Stimulated activated effector memory CD8-positive, alpha-beta T cell treated with anti-CD3 and anti-CD28 coated beads, Interleukin-12 subunit alpha, Interleukin-12 subunit beta, amount 100 ng/mL, for 72 hours (primary cell): ENCODE measurements around the gene PAPPA2.
"Not testable (repeated sequence)": the region's sequence is repeated elsewhere in the genome, so short reads cannot be mapped to it uniquely, and the experiment has no call there.

ENCODE experiments used
- ATAC-seq: fragments of 150-1000 bp; cut with Tn5 transposase; 2 replicates; pipeline ENCODE4 v1.10.0; 2021
- DNase-seq, 2 donors: peaks; one replicate each; pipeline ENCODE4 v3.0.0; 2021 to 2022; ENCODE audit warnings: low spot score in 2 of 2
- H3K27ac Mint-ChIP-seq: one replicate; pipeline ENCODE4 v1.8.0; 2022; ENCODE audit warnings: mild to moderate bottlenecking, mixed read lengths
- H3K36me3 Mint-ChIP-seq: one replicate; pipeline ENCODE4 v1.8.0; 2022; ENCODE audit warnings: mild to moderate bottlenecking, mixed read lengths
- H3K4me1 Mint-ChIP-seq: one replicate; pipeline ENCODE4 v1.8.0; 2022; ENCODE audit warnings: mixed read lengths
- H3K4me3 Mint-ChIP-seq: one replicate; pipeline ENCODE4 v1.8.0; 2022; ENCODE audit warnings: mild to moderate bottlenecking, mixed read lengths
- H3K9me3 Mint-ChIP-seq: one replicate; pipeline ENCODE4 v1.8.0; 2022; ENCODE audit warnings: mixed read lengths

The PAPPA2 gene

DNA sequence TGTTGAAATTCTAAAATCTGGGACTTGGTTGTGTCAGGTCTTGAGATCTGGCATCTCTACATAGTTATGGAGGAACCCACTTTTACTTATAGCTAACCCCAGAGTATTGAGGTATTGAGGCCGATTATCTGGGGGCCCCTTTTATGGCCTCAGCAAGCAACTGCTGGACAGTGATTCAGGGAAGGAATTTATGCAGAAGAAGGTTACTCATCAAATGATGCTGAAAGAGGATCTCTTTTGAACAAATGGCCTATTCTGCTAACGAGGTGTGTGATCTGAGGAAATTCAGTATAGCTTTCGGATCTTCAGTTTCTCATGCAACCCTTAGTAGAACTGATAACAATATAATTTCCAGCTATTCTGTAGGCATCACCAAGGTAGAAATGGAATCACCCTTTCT, 239.9 kb downstream of the PAPPA2 start:
- ATAC-seq = no peak

DNA sequence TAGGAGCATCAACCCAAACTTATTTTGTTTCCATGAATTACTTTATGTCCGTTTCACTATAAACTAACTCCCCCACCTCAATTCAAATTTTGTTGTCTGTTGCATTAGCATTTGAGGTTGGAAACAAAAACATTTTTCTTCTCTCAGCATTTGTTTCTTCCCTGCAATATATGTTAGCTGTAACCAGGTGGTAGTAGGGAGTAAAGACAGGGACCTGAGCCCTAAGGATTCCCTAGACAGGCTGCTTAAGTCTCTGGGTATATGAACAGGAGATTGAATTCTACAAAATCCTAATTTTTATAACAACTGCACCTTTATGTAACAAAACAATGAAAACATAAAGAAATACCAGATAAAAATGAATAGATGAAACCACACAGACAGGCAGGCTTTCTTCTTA, 242.6 kb downstream of the PAPPA2 start:
- no peak for ATAC-seq
- DNase-seq = no peak
- H3K27ac Mint-ChIP-seq = no peak overlapping the region
- no peak overlapping the region for H3K4me3 Mint-ChIP-seq
- H3K36me3 Mint-ChIP-seq = no peaks in the 10 kb centered on the region
- no peaks in the 10 kb centered on the region for H3K4me1 Mint-ChIP-seq
- H3K9me3 Mint-ChIP-seq = no peaks in the 10 kb centered on the region

More for the DNA sequence above, 239.9 kb downstream of the PAPPA2 start:
- Mint-ChIP-seq H3K27ac (no peak overlapping the region), H3K4me3 (no peak overlapping the region), H3K4me1 (no peaks in the 10 kb centered on the region), H3K36me3 (no peaks in the 10 kb centered on the region), H3K9me3 (no peaks in the 10 kb centered on the region)
- DNase-seq = no peak

DNA sequence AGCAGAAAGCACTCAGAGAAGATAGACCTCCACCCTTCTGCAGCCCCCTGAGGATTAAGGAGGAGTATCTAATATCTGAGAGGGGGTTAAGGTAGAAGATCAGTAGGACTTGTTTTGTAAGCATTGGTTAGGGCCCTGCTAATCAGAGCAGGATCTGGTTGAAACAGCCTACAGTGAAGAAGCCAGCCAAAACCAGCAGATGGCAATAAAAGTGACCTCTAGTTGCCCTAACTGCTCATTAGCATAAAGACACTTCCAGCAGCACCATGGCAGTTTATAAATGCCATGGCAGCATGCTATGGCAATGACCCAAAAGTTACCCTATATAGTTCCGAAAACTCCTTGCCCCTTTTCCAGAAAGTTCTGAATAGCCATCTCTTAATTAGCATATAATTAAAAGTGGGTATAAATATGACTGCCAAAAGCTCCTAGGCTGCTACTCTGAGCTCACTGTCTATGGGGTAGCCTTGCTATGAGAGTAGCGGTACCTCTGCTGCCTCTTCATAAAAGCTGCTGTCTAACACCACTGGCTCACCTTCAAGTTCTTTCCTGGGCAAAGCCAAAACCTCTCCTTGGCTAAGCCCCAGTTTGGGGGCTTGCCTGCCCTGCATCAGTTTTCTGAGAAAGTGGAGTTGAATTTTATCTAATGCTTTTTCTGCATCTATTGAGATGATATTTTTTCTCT, 254.2 kb downstream of the PAPPA2 start:
- no peak overlapping the region for H3K4me3 Mint-ChIP-seq
- DNase-seq = no peak
- no peaks in the 10 kb centered on the region for H3K36me3 Mint-ChIP-seq
- H3K4me1 Mint-ChIP-seq = no peaks in the 10 kb centered on the region
- no peak overlapping the region for H3K27ac Mint-ChIP-seq
- H3K9me3 Mint-ChIP-seq = no peaks in the 10 kb centered on the region
- no peak for ATAC-seq

DNA sequence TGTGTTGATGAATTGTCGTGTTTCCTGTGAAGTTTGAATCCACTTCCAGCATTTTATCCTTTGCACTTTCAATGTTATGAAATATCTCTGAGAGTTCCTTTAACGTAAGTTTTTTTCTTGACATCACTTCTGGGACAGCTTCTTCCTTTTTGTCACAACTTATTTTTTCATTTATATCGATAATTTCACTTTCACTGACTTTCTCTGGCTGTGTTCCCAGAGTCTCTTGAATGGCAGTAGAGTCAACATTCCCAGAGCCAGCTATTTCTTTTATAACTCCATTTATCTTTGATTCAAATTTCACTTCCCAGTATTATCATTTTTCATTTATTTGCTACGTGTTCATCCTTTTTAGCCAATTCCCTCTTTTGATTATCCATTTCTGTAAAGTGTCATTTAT, 256.5 kb downstream of the PAPPA2 start:
- no peak for DNase-seq
- Mint-ChIP-seq H3K9me3 (no peaks in the 10 kb centered on the region), H3K27ac (no peak overlapping the region), H3K4me1 (no peaks in the 10 kb centered on the region), H3K4me3 (no peak overlapping the region), H3K36me3 (no peaks in the 10 kb centered on the region)
- ATAC-seq = no peak

DNA sequence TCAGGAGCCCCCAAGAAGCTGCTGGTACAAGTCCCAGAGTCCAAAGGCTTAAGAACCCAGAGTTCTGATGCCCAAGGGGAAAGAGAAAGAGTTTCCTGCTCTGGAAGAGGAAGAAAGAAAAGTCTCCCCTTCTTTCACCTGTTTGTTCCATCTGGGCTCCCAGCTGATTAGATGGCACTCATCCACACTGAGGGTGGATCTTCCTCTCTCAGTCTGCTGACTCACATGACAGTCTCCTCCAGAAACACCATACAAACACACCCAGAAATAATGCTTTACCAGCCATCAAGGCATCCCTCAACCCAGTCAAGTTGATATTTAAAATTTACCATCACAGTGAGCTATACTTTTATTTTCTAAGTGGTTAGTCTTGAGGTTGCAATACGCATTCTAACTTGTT, 257.9 kb downstream of the PAPPA2 start:
- no peak overlapping the region for H3K27ac Mint-ChIP-seq
- DNase-seq (no peak), ATAC-seq (no peak)
- H3K4me1 Mint-ChIP-seq = no peaks in the 10 kb centered on the region
- no peak overlapping the region for H3K4me3 Mint-ChIP-seq
- no peaks in the 10 kb centered on the region for H3K36me3 Mint-ChIP-seq
- no peaks in the 10 kb centered on the region for H3K9me3 Mint-ChIP-seq

DNA sequence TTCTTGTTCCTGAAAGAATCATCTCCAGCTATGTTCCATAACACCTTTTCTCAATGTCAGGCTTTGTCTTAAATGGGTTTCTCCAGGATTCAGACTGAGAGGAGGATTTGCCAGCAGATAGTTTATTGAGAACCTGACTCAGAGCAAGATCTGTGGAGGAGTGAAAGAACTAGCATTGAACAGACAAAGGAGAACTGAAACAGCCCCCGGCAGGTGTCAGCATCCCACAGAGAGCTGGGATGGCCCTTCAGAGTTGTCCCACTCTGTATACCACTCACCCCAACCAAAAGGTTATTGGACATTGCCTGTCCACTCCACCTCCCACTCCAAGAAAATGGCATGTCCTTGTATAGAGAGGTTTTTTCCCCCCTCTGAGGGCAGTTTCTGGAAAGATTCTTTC, 270.7 kb downstream of the PAPPA2 start:
- peaks cover 6% of the 10 kb centered on the region for H3K36me3 Mint-ChIP-seq
- DNase-seq (no peak), ATAC-seq (no peak)
- H3K4me1 Mint-ChIP-seq = no peaks in the 10 kb centered on the region
- H3K27ac Mint-ChIP-seq = no peak overlapping the region
- peaks cover 5% of the 10 kb centered on the region for H3K9me3 Mint-ChIP-seq
- H3K4me3 Mint-ChIP-seq = no peak overlapping the region

DNA sequence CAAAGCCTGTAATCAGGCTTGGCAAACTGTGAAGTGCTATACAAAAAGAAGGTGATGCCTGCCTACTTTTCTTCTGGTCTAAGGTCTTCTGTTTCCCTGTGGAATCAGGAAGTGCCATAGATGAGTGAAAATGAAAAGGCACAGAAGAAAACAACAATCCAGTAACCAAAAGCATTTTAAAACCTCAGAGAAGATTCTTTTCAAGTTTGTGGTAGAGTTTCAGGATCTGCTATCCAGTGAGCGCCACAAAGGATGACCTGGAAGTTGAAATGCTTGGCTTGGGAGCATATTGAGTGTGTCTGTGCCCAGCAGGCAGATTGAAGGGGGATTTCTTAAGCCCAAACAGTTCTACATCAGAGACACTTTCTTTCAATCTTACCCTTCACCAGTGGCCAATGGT, 272.2 kb downstream of the PAPPA2 start:
- peaks cover 5% of the 10 kb centered on the region for H3K9me3 Mint-ChIP-seq

DNA sequence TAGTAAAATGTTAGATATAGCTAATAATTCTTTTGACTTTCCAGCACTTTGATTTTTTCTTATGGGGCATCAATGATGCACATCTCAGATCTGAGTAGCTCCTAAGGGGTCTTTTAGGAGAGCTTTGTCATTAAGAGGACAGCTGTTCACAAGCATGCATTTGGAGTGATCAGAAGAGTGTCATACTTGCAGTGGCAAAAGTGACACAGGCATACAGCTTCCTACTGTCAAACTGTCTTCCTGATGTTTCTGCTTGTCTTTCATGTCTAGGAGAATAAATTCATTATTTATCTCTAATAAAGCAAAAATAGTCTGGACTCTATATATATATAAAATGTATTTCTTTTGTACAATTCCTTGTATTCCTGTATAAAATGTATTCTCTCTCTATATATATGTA, 273.0 kb downstream of the PAPPA2 start:
- no peak overlapping the region for H3K27ac Mint-ChIP-seq
- DNase-seq (no peak), ATAC-seq (no peak)
- no peak overlapping the region for H3K4me3 Mint-ChIP-seq
- H3K36me3 Mint-ChIP-seq = peaks cover 3% of the 10 kb centered on the region
- H3K9me3 Mint-ChIP-seq = peaks cover 2% of the 10 kb centered on the region
- no peaks in the 10 kb centered on the region for H3K4me1 Mint-ChIP-seq

More for the DNA sequence above, 272.2 kb downstream of the PAPPA2 start:
- Mint-ChIP-seq H3K27ac (no peak overlapping the region), H3K36me3 (peaks cover 6% of the 10 kb centered on the region), H3K4me3 (no peak overlapping the region), H3K4me1 (no peaks in the 10 kb centered on the region)
- ATAC-seq = no peak
- DNase-seq = no peak

DNA sequence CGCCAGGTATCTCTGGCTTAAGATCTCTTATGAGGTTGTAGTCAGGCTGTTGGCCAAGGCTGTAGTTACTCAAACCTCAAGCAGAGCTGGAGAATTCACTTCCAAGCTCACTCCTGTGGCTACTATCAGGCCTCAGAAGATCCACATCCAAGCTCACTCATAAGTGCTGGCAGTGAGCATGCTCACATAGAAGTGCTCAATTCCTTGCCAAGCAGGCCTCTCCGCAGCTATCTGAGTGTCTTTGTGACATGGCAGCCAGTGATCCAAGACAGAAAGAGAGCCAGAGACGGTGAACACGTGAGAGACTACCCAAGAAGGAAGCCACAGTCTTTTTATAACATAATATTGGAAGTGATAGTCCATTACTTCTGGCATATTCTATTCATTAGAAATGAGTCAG, 278.2 kb downstream of the PAPPA2 start:
- H3K9me3 Mint-ChIP-seq = no peaks in the 10 kb centered on the region
- H3K4me3 Mint-ChIP-seq = no peak overlapping the region
- ATAC-seq (no peak), DNase-seq (no peak)
- H3K36me3 Mint-ChIP-seq = no peaks in the 10 kb centered on the region
- no peak overlapping the region for H3K27ac Mint-ChIP-seq
- no peaks in the 10 kb centered on the region for H3K4me1 Mint-ChIP-seq

DNA sequence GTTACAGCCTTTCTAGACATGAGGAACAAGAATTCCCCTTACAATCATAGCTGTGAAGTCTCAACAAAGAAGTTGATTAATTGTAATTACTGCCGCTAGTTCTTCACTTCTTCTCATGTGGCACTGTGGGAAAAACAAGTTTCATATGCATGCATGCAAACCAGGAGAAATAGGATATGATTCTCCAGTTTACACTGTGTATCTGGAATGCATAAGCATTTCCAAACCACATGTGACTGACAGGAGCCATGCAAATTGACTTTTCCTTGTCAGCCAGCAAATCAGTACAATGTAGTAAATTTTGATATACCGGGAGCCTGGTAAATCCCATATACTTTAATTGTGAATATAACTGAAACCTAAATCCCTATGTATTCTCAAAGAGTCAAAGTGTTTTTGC, 279.3 kb downstream of the PAPPA2 start:
- no peak for ATAC-seq
- Mint-ChIP-seq H3K4me1 (no peaks in the 10 kb centered on the region), H3K9me3 (no peaks in the 10 kb centered on the region), H3K36me3 (no peaks in the 10 kb centered on the region), H3K4me3 (no peak overlapping the region), H3K27ac (no peak overlapping the region)
- no peak for DNase-seq

DNA sequence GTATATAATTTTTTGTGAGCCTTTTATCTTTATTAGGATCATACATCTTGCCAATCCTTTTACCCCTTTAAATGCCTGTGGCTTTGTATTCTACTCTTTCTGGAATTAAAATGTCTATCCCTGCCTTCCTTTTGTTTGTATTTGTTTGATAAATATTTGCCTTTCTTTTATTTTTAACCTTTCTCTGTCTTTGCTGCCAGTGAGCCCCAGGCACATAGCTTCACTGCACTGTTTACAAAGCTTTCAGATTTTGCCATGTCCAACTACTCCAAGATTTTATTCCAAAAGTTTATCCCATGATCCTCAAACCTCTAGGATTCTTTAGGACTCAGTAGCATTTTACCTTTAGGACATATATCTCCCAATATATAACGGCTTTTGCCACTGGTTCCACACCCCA, 281.2 kb downstream of the PAPPA2 start:
- ATAC-seq = no peak
- Mint-ChIP-seq H3K27ac (no peak overlapping the region), H3K4me1 (no peaks in the 10 kb centered on the region), H3K4me3 (no peak overlapping the region), H3K36me3 (no peaks in the 10 kb centered on the region), H3K9me3 (no peaks in the 10 kb centered on the region)
- DNase-seq = no peak

DNA sequence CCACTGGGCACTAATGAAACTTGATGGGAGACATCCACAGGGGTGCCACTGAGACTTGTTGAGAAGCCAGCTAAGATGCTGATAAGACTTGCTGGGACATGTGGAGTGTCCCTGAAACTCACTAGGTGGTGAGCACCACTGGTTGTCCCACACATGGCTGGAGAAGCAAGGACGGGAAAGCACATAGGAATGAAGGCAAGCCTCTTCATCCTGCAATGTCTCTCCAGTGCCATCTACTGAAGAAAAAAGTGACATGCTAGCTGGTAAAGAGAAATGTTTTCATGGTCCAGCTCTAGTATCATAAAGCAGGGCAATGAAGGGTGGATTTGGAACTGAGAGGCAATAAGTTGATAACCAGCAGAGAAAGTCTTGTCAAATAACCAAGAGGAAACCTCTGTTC, 283.0 kb downstream of the PAPPA2 start:
- H3K27ac Mint-ChIP-seq = no peak overlapping the region
- H3K4me3 Mint-ChIP-seq = no peak overlapping the region
- no peaks in the 10 kb centered on the region for H3K36me3 Mint-ChIP-seq
- no peaks in the 10 kb centered on the region for H3K9me3 Mint-ChIP-seq
- no peaks in the 10 kb centered on the region for H3K4me1 Mint-ChIP-seq
- no peak for ATAC-seq
- DNase-seq = no peak

DNA sequence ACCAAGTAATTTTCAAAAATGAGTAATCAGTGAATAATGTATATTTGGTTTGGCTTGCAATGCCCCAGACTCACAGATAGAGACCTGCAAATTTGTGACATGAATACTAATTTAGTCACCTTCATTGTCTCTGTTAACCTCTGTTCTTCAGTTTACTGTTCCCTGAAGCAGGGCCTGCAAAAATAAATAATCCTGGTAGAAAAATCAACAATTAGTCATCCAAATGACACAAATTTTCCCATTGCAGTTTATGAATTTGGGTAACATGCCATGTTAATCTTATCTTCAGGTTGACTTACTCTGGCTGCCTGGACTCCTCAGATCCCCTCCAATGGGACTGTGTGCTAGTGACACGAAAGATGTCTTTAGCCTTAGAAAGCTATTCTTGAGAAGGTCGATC, 289.5 kb downstream of the PAPPA2 start:
- no peak for DNase-seq
- ATAC-seq = no peak
- H3K27ac Mint-ChIP-seq = no peak overlapping the region
- no peak overlapping the region for H3K4me3 Mint-ChIP-seq
- no peaks in the 10 kb centered on the region for H3K4me1 Mint-ChIP-seq
- no peaks in the 10 kb centered on the region for H3K9me3 Mint-ChIP-seq
- H3K36me3 Mint-ChIP-seq = no peaks in the 10 kb centered on the region

DNA sequence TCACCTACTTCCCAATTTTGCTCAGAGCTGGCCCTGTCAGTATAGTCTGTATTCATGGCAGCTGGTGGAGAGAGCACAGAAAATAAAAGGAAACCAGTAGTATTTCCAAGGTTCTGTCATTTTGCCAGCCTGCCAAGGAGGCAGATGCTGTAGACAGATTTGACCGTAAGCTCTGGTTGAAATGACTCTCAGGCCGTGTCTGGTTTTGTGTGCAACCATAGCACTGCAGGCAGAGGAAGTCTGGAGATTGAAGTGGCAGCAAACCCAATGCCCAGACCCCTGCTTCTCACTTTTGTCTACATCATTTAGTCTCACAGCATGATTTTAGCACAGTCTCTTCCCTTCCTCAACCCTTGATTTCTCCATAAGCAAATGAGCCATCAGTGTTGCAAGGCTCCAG, 291.7 kb downstream of the PAPPA2 start:
- no peak for DNase-seq
- Mint-ChIP-seq H3K36me3 (no peaks in the 10 kb centered on the region), H3K9me3 (peaks cover 3% of the 10 kb centered on the region), H3K27ac (no peak overlapping the region), H3K4me1 (no peaks in the 10 kb centered on the region), H3K4me3 (no peak overlapping the region)
- no peak for ATAC-seq

DNA sequence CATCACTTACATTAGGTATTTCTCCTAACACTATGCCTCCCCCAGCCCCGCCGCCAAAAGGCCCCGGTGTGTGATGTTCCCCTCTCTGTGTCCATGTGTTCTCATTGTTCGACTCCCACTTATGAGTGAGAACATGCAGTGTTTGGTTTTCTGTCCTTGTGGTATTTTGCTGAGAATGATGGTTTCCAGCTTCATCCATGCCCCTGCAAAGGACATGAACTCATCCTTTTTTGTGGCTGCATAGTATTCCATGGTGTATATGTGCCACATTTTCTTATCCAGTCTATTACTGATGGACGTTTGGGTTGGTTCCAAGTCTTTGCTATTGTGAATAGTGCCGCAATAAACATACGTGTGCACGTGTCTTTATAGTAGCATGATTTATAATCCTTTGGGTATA, 293.8 kb downstream of the PAPPA2 start:
- H3K36me3 Mint-ChIP-seq = not testable (repeated sequence)

DNA sequence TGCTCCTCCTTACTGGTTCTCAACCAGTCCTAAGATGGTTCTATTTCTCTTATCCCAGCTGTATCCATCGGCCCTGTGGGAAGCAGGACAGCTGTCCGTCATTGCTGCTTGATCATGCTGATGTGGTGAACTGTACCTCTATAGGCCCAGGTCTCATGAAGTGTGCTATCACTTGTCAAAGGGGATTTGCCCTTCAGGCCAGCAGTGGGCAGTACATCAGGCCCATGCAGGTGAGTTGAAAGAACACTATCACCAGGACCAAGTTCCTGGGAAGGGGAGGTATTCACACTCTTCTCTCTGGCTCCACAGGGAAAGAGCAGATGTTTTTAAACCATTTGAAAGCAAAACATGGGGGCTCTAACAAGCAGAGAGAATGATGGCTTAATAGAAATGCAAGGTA, 302.6 kb downstream of the PAPPA2 start:
- H3K4me1 Mint-ChIP-seq = no peaks in the 10 kb centered on the region
- no peaks in the 10 kb centered on the region for H3K36me3 Mint-ChIP-seq
- no peak for DNase-seq
- ATAC-seq = no peak
- no peaks in the 10 kb centered on the region for H3K9me3 Mint-ChIP-seq
- H3K4me3 Mint-ChIP-seq = no peak overlapping the region
- H3K27ac Mint-ChIP-seq = no peak overlapping the region

More for the DNA sequence above, 293.8 kb downstream of the PAPPA2 start:
- not testable (repeated sequence) for DNase-seq, H3K9me3 Mint-ChIP-seq, H3K4me3 Mint-ChIP-seq, ATAC-seq, H3K27ac Mint-ChIP-seq, H3K4me1 Mint-ChIP-seq

DNA sequence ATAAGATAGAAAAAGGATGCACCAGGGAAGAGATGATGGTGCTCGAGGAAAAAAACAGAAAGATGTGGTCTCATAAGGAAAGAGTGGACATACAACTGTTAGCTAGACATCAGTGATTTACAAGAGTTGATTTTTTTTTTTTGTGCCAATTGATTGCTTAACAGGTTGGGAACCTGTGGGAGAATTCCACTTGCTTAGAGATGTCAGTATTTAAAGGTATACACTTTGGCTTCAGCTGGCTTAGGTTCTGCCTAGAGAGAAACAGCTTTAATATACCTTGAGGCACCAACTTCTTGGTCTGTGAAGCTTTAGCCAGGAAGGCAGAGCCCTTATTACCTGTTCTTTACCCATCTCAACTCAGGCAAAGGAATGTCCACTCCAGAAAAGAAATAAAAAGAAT, 303.8 kb downstream of the PAPPA2 start:
- ATAC-seq = no peak
- DNase-seq = no peak
- Mint-ChIP-seq H3K9me3 (no peaks in the 10 kb centered on the region), H3K4me1 (no peaks in the 10 kb centered on the region), H3K36me3 (no peaks in the 10 kb centered on the region), H3K27ac (no peak overlapping the region), H3K4me3 (no peak overlapping the region)
